ENCODE results near the gene VTN. TPM values are rescaled to one million over a fixed set of nuclear protein-coding genes. Genes with fewer than 3 reads are reported as not detected.

VTN gene
- polyA plus RNA-seq, 2 of the 4 experiments (the other 2 are of a cell fraction): 10.2 to 25.5 TPM

DNA sequence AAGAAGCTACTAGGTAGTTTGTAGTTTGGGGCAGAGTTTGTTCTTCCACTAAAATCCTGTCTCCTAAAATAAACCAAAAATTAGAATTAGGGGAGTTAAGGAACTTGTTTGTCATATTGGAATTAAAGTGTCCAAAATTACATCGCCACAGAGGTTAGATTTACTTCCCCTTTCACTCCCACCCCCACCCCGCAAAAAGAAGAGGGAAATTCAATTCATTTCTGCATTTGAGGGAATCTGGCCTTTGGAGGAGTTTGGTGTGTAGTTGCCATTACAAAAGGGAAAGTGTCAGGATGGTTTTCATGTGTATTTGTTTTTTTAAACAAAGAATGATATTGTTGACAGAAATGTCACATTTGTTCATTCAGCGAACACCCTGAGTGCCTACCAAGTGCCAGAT is 45.3 kb downstream of the VTN start:
- peak overlapping the region; percentile 62 to 85 for H3K27ac ChIP-seq
- DNase-seq (ENCODE audit: low read depth in 1 of 2, low spot score in 1 of 2) (no peak), FAIRE-seq (no peak), ATAC-seq (no peak)
- no peaks in the 10 kb centered on the region for H3K9me3 ChIP-seq
- peaks cover 55% of the 10 kb centered on the region for H3K4me1 ChIP-seq
- no peak for TF ChIP-seq HEYL (CRISPR knock-in tag; IDR thresholded peaks at IDR 0.05)
- TF ChIP-seq, protein P1, sequence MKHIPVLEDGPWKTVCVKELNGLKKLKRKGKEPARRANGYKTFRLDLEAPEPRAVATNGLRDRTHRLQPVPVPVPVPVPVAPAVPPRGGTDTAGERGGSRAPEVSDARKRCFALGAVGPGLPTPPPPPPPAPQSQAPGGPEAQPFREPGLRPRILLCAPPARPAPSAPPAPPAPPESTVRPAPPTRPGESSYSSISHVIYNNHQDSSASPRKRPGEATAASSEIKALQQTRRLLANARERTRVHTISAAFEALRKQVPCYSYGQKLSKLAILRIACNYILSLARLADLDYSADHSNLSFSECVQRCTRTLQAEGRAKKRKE (CRISPR knock-in tag; IDR thresholded peaks at IDR 0.05; ENCODE audit: low read depth): no peak
- TF ChIP-seq JUN (IDR thresholded peaks at IDR 0.05): no peak
- no peak for TF ChIP-seq POLR2A (IDR thresholded peaks at IDR 0.05; ENCODE audit: low read length)
- no peak for TF ChIP-seq FOSB (CRISPR knock-in tag; IDR thresholded peaks at IDR 0.05)
- TF ChIP-seq USF2 (IDR thresholded peaks at IDR 0.05): no peak
- no peak for TF ChIP-seq FOSL2 (IDR thresholded peaks at IDR 0.05)
- no peak for TF ChIP-seq FOSL2 (CRISPR knock-in tag; IDR thresholded peaks at IDR 0.05)
- no peak for TF ChIP-seq BHLHE40 (IDR thresholded peaks at IDR 0.05; ENCODE audit: low read depth, low read length)
- TF ChIP-seq PHF8 (IDR thresholded peaks at IDR 0.05; ENCODE audit: borderline replicate concordance, low read depth): no peak
- TF ChIP-seq, protein P2, sequence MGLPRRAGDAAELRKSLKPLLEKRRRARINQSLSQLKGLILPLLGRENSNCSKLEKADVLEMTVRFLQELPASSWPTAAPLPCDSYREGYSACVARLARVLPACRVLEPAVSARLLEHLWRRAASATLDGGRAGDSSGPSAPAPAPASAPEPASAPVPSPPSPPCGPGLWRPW (IDR thresholded peaks at IDR 0.05): no peak
- no peak for TF ChIP-seq SMC3 (IDR thresholded peaks at IDR 0.05)
- no peak for TF ChIP-seq TP53 (CRISPR knock-in tag; IDR thresholded peaks at IDR 0.05)
- no peak for TF ChIP-seq MAFK (IDR thresholded peaks at IDR 0.05; ENCODE audit: partially characterized antibody)
- POLR2A ChIA-PET: interaction anchor here (1.4 kb wide), 1 partner anchor 11 kb away, joined by 5 read pairs; the partner anchor contains the start of genes IFT20 and TNFAIP1
- H3K4me2 ChIP-seq: peak overlapping the region; percentile 64
- H3K4me3 ChIP-seq: no peak overlapping the region
- 89% methylated on average over 3 of the region's 3 CpGs for WGBS (ENCODE audit: missing lambda C conversion rate)
- CTCF ChIA-PET: interaction anchor here (2.1 to 2.6 kb wide), 3 partner anchors 11 to 91 kb away, joined by 6 to 17 read pairs (median 12); no protein-coding TSS in a partner anchor

- DNase-seq (ENCODE audit: low read depth in 1 of 2, low spot score in 1 of 2) (peak in 1 of 2 experiments; percentile 32), ATAC-seq (peak in 1 of 2 experiments; percentile 31; a peak in 2 of 6 replicates), FAIRE-seq (no peak)
- peaks cover 56% of the 10 kb centered on the region for H3K4me1 ChIP-seq
- no peak overlapping the region for H3K4me3 ChIP-seq
- peak overlapping the region; percentile 64 for H3K4me2 ChIP-seq
- H3K9me3 ChIP-seq: no peaks in the 10 kb centered on the region
- TF ChIP-seq ZC3H11A (IDR thresholded peaks at IDR 0.05) (no peak), CEBPB (IDR thresholded peaks at IDR 0.05) (peak; percentile 91)
- H3K27ac ChIP-seq: peak overlapping the region; percentile 62 to 85
- ChIA-PET CTCF (interaction anchor here (1.5 to 3.7 kb wide), 5 partner anchors 10 to 92 kb away, joined by 3 to 27 read pairs (median 12); no protein-coding TSS in a partner anchor), POLR2A (interaction anchor here (1.4 kb wide), 1 partner anchor 11 kb away, joined by 5 read pairs; the partner anchor contains the start of genes IFT20 and TNFAIP1)
- WGBS (ENCODE audit: missing lambda C conversion rate): 16% methylated on average over 5 of the region's 5 CpGs
These were observed 45.8 kb downstream of the VTN start for GRCh38 chr17:28324267-28324745.

GRCh38 chr17:28320215-28321061 is 49.7 kb downstream of the VTN start:
- ATAC-seq (no peak), DNase-seq (ENCODE audit: low read depth in 1 of 2, low spot score in 1 of 2) (no peak), FAIRE-seq (no peak)
- CTCF ChIA-PET: interaction anchor here (0.9 to 5.0 kb wide), 13 partner anchors 8 to 88 kb away, joined by 3 to 39 read pairs (median 8); partner anchors contain the start of genes IFT20 and TNFAIP1
- Histone ChIP-seq H3K4me1 (peaks cover 59% of the 10 kb centered on the region), H3K4me3 (peak overlapping the region; percentile 73), H3K9me3 (no peaks in the 10 kb centered on the region), H3K27ac (peak overlapping the region; percentile 76 to 88; a peak in 5 of 6 replicates), H3K4me2 (peak overlapping the region; percentile 89)
- WGBS (ENCODE audit: missing lambda C conversion rate): 65% methylated on average over 8 of the region's 8 CpGs
- POLR2A ChIA-PET: interaction anchor here (0.8 to 2.2 kb wide), 2 partner anchors 15 to 69 kb away, joined by 4 to 14 read pairs; partner anchors contain the start of genes IFT20 and TNFAIP1
- no peak for TF ChIP-seq HOXB13 (CRISPR knock-in tag; IDR thresholded peaks at IDR 0.05; ENCODE audit: low read depth)

All from A549 (cell line).